ENCODE data around the gene SPEF2.

Gene SPEF2

GRCh38 chr5:35761541-35761940 is 143.9 kb downstream of the SPEF2 start:
- Histone ChIP-seq H3K27me3 (ENCODE audit: control insufficient read depth, low read length) (no peaks in the 10 kb centered on the region), H3K4me2 (ENCODE audit: low read length) (no peak overlapping the region), H3K4me3 (ENCODE audit: low read length) (no peak overlapping the region), H3K27ac (ENCODE audit: low read depth, low read length) (no peak overlapping the region), H3F3A (ENCODE audit: control insufficient read depth, insufficient read depth) (no peaks in the 10 kb centered on the region), H4K20me1 (ENCODE audit: control insufficient read depth, insufficient read depth, low read depth, low read length) (no peaks in the 10 kb centered on the region), H3K9me2 (replicated peaks; ENCODE audit: control insufficient read depth, low read length) (no peaks in the 10 kb centered on the region), H3K79me2 (ENCODE audit: control insufficient read depth, low read length) (no peaks in the 10 kb centered on the region), H3K36me3 (ENCODE audit: control insufficient read depth, low read length) (no peaks in the 10 kb centered on the region), H3K9me3 (ENCODE audit: control insufficient read depth, insufficient read depth, low read length) (no peaks in the 10 kb centered on the region), H3K4me1 (ENCODE audit: control insufficient read depth, low read length) (no peaks in the 10 kb centered on the region)
- TF ChIP-seq EZH2phosphoT487 (IDR thresholded peaks at IDR 0.05; ENCODE audit: borderline replicate concordance, low read length) (no peak), CTCF (IDR thresholded peaks at IDR 0.05; ENCODE audit: low read depth, low read length, poor library complexity, severe bottlenecking) (no peak)

GRCh38 chr5:35762368-35762767 is 144.7 kb downstream of the SPEF2 start:
- no peak for TF ChIP-seq EZH2phosphoT487 (IDR thresholded peaks at IDR 0.05; ENCODE audit: borderline replicate concordance, low read length)
- no peak for TF ChIP-seq CTCF (IDR thresholded peaks at IDR 0.05; ENCODE audit: low read depth, low read length, poor library complexity, severe bottlenecking)
- no peaks in the 10 kb centered on the region for H3K79me2 ChIP-seq (ENCODE audit: control insufficient read depth, low read length)
- H3K9me2 ChIP-seq (replicated peaks; ENCODE audit: control insufficient read depth, low read length), result no peaks in the 10 kb centered on the region
- H3K36me3 ChIP-seq (ENCODE audit: control insufficient read depth, low read length), result no peaks in the 10 kb centered on the region
- H3F3A ChIP-seq (ENCODE audit: control insufficient read depth, insufficient read depth), result no peaks in the 10 kb centered on the region
- H3K27ac ChIP-seq (ENCODE audit: low read depth, low read length), result no peak overlapping the region
- H4K20me1 ChIP-seq (ENCODE audit: control insufficient read depth, insufficient read depth, low read depth, low read length), result no peaks in the 10 kb centered on the region
- no peaks in the 10 kb centered on the region for H3K9me3 ChIP-seq (ENCODE audit: control insufficient read depth, insufficient read depth, low read length)
- no peak overlapping the region for H3K4me3 ChIP-seq (ENCODE audit: low read length)
- H3K27me3 ChIP-seq (ENCODE audit: control insufficient read depth, low read length), result no peaks in the 10 kb centered on the region
- no peak overlapping the region for H3K4me2 ChIP-seq (ENCODE audit: low read length)
- no peaks in the 10 kb centered on the region for H3K4me1 ChIP-seq (ENCODE audit: control insufficient read depth, low read length)

DNA sequence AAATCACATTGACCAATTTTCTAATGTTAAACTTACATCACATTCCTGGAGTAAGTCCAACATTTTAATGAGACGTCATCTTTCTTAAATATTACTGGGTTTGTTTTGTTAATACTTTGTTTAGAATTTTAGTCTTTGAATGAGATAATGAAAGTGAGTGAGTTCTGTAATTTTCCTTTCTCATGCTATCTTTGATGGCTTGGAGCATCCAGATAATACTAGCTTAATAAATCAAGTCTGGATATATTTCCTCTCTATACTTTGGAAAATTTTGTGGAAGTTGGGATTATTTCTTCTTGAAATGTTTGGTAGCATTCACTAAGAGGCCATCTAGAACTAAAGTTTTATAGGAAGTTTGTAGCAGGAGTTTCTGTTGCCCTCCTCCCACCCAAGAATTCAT is 148.3 kb downstream of the SPEF2 start:
- no peaks in the 10 kb centered on the region for H3K27me3 ChIP-seq (ENCODE audit: control insufficient read depth, low read length)
- H3K9me3 ChIP-seq (ENCODE audit: control insufficient read depth, insufficient read depth, low read length), result no peaks in the 10 kb centered on the region
- H3K4me3 ChIP-seq (ENCODE audit: low read length), result no peak overlapping the region
- no peak overlapping the region for H3K27ac ChIP-seq (ENCODE audit: low read depth, low read length)
- no peak overlapping the region for H3K4me2 ChIP-seq (ENCODE audit: low read length)
- H3K9me2 ChIP-seq (replicated peaks; ENCODE audit: control insufficient read depth, low read length), result no peaks in the 10 kb centered on the region; the same call in 1 of the 2 replicates
- TF ChIP-seq EZH2phosphoT487 (IDR thresholded peaks at IDR 0.05; ENCODE audit: borderline replicate concordance, low read length) (no peak), CTCF (IDR thresholded peaks at IDR 0.05; ENCODE audit: low read depth, low read length, poor library complexity, severe bottlenecking) (no peak)
- no peaks in the 10 kb centered on the region for H3K36me3 ChIP-seq (ENCODE audit: control insufficient read depth, low read length)
- H3F3A ChIP-seq (ENCODE audit: control insufficient read depth, insufficient read depth), result no peaks in the 10 kb centered on the region
- H3K4me1 ChIP-seq (ENCODE audit: control insufficient read depth, low read length), result no peaks in the 10 kb centered on the region
- H4K20me1 ChIP-seq (ENCODE audit: control insufficient read depth, insufficient read depth, low read depth, low read length), result no peaks in the 10 kb centered on the region
- H3K79me2 ChIP-seq (ENCODE audit: control insufficient read depth, low read length), result no peaks in the 10 kb centered on the region

DNA sequence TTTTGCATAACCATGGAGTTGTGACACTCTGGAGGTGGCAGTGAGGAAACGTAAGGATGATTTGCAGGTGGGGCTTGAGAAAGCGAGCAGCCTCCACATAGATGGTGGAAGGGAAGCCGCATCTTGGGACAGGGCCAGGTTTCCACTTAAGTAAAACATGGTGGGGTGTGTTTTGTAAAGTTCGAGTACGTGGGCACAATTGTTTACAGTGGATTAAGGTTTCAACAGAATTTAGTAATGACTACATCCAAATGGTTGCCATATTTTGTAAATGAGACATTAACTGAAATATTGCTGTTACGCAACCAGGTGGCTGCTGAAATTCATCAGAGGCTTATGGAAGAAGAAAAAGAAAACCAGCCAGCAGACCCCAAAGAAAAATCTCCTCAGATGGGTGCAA is 153.6 kb downstream of the SPEF2 start:
- no peaks in the 10 kb centered on the region for H3K36me3 ChIP-seq (ENCODE audit: control insufficient read depth, low read length)
- H3K9me3 ChIP-seq (ENCODE audit: control insufficient read depth, insufficient read depth, low read length), result no peaks in the 10 kb centered on the region
- no peaks in the 10 kb centered on the region; the same call in 1 of the 2 replicates for H3K9me2 ChIP-seq (replicated peaks; ENCODE audit: control insufficient read depth, low read length)
- H3K4me2 ChIP-seq (ENCODE audit: low read length), result no peak overlapping the region
- TF ChIP-seq CTCF (IDR thresholded peaks at IDR 0.05; ENCODE audit: low read depth, low read length, poor library complexity, severe bottlenecking) (no peak), EZH2phosphoT487 (IDR thresholded peaks at IDR 0.05; ENCODE audit: borderline replicate concordance, low read length) (no peak)
- no peak overlapping the region for H3K4me3 ChIP-seq (ENCODE audit: low read length)
- H3K4me1 ChIP-seq (ENCODE audit: control insufficient read depth, low read length), result no peaks in the 10 kb centered on the region
- no peak overlapping the region for H3K27ac ChIP-seq (ENCODE audit: low read depth, low read length)
- no peaks in the 10 kb centered on the region for H4K20me1 ChIP-seq (ENCODE audit: control insufficient read depth, insufficient read depth, low read depth, low read length)
- H3F3A ChIP-seq (ENCODE audit: control insufficient read depth, insufficient read depth), result no peaks in the 10 kb centered on the region
- H3K27me3 ChIP-seq (ENCODE audit: control insufficient read depth, low read length), result no peaks in the 10 kb centered on the region
- no peaks in the 10 kb centered on the region for H3K79me2 ChIP-seq (ENCODE audit: control insufficient read depth, low read length)

Data from DOHH2 (cell line).